ENCODE measurements around the gene EEF2KMT.
"Not testable (repeated sequence)": the region's sequence is repeated elsewhere in the genome, so short reads cannot be mapped to it uniquely, and the experiment has no call there.

Gene EEF2KMT

DNA sequence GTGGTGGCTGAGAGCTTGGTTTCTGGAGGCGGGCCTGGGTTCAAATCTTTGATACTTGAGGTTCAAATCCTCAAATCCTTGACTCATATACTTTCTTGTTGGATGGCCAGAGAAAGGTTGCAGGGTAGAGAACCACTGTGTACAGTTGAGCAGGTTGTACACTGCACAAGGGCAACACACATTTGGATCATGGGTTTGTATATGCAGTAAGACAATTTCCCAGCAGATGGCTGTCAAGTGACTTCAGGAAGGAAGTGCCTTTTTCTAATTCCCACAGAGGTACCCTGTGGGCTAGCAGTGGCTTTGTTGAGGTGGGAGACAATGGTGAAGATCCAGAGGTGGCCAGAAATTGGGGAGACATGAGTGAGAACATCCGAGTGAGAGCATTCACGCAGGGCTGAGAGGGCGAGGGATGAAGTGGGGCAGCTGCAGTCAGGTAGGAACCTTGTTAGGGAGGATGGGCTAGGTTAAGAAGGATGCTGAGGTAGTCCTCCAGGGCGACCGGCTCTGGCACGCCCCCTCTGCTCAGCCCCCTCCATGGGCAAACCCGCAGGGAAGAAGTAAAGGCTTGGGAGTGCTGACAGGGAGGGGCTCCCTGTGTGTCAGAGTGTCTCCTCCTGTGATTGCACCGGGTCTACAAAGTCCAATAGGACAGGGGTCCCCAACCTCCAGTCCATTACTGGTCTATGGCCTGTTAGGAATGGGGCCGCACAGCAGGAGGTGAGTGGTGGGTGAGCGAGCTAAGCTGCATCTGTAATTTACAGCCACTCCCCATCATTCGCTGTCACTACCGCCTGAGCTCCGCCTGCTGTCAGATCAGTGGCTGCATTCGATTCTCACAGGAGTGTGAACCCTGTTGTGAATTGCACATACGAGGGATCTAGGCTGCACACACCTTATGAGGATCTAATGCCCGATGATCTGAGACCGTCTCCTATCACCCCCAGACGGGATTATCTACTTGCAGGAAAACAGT is 34.5 kb downstream of the EEF2KMT start:
- Histone ChIP-seq H3K4me3 (ENCODE audit: low read length) (no peak overlapping the region), H3K27me3 (ENCODE audit: control insufficient read depth, insufficient read depth, low read length) (peaks cover 2% of the 10 kb centered on the region), H3K27ac (ENCODE audit: low read depth, low read length) (no peak overlapping the region), H3K4me1 (ENCODE audit: control insufficient read depth, insufficient read depth, low read length) (no peaks in the 10 kb centered on the region), H3K9ac (ENCODE audit: low read length) (no peak overlapping the region), H3K36me3 (ENCODE audit: control insufficient read depth, insufficient read depth, low read length) (no peaks in the 10 kb centered on the region)

DNA sequence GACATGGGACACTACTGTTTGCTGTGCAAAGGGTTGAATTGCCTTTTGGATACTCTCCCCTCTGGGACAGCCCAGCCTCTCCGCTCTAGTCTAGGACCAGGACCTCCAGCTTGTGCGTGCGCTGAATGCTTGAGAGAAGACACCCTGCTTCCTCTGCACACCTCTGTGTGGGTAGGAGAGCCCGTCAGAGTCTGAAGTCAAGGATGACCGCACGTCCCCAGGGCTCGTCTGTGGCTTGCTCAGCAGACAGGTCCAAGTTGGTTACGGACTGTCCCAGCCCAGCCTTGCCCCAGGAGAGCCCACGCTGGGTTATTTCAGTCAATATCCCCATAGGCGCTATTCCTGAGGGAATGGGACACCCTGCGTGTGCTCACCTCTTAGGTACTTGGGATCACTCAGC is 35.5 kb downstream of the EEF2KMT start:
- Histone ChIP-seq H3K27ac (ENCODE audit: low read depth, low read length) (no peak overlapping the region), H3K27me3 (ENCODE audit: control insufficient read depth, insufficient read depth, low read length) (peaks cover 2% of the 10 kb centered on the region), H3K4me3 (ENCODE audit: low read length) (no peak overlapping the region), H3K9ac (ENCODE audit: low read length) (no peak overlapping the region), H3K4me1 (ENCODE audit: control insufficient read depth, insufficient read depth, low read length) (no peaks in the 10 kb centered on the region), H3K36me3 (ENCODE audit: control insufficient read depth, insufficient read depth, low read length) (no peaks in the 10 kb centered on the region)

DNA sequence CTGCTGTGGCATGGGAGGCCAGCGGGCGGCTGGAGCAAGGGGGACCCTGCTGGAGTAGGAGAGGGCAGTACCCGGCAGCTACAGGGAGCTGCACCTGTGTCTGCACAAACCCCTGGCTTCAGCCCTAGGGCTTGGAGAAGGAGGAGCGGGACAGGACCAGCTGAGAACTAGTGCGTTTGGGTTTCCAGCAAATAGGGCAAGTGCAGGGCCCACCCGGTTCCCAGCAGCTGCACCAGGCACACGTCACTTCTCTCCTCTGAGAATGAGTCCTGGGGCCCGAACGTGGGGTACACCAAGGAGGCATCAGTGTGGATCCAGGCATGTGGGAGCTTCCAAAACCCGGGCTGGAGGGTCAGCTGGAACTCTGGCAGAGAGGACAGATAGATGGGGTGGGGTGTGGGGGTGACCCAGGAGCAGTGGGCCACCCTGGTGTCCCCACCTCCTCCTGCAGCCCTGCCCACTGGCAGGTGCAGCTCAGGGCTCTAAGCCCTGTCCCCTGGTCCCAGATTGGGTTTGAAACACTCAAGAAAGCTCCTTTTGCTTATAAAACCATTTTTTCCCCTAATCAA is 37.4 kb downstream of the EEF2KMT start:
- Histone ChIP-seq H3K36me3 (ENCODE audit: control insufficient read depth, insufficient read depth, low read length) (no peaks in the 10 kb centered on the region), H3K4me1 (ENCODE audit: control insufficient read depth, insufficient read depth, low read length) (no peaks in the 10 kb centered on the region)

DNA sequence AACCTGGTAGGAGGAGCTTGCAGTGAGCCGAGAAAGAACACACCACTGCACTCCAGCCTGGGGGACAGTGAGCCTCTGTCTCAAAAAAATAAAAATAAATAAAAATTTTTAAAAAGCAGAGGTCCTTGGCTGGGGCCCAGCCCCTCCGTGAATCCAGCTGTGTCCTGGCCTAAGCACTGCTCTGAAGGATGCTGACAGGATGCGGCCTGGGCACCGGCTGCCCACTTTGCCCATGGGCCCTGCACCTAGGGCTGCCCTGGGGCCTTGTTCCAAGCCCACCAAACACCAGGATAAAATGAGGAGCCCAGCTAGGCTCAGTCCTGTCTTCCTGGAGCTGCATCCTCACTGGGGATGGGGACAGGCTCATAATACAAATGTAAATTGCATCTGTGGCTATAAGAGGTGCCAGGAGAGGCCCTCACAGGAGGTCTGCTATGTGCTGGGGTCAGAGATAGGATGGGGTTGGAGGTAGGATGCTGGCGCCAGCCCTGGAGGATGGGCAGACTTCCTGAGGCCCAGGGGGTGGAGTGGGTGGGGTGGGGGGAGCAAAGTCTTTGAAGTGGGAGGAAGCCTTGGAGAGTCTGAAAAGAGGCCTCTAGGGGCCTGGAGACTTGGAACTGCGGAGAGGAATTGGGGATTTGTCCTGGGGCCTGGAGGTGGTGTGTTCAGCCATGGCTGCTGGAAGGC is 38.1 kb downstream of the EEF2KMT start:
- Histone ChIP-seq H3K27ac (ENCODE audit: low read depth, low read length) (no peak overlapping the region), H3K4me1 (ENCODE audit: control insufficient read depth, insufficient read depth, low read length) (no peaks in the 10 kb centered on the region), H3K27me3 (ENCODE audit: control insufficient read depth, insufficient read depth, low read length) (no peaks in the 10 kb centered on the region), H3K36me3 (ENCODE audit: control insufficient read depth, insufficient read depth, low read length) (no peaks in the 10 kb centered on the region), H3K9ac (ENCODE audit: low read length) (no peak overlapping the region), H3K4me3 (ENCODE audit: low read length) (no peak overlapping the region)

More for the DNA sequence above, 37.4 kb downstream of the EEF2KMT start:
- H3K9ac ChIP-seq (ENCODE audit: low read length), result no peak overlapping the region
- no peak overlapping the region for H3K4me3 ChIP-seq (ENCODE audit: low read length)
- H3K27ac ChIP-seq (ENCODE audit: low read depth, low read length), result no peak overlapping the region
- peaks cover 2% of the 10 kb centered on the region for H3K27me3 ChIP-seq (ENCODE audit: control insufficient read depth, insufficient read depth, low read length)

DNA sequence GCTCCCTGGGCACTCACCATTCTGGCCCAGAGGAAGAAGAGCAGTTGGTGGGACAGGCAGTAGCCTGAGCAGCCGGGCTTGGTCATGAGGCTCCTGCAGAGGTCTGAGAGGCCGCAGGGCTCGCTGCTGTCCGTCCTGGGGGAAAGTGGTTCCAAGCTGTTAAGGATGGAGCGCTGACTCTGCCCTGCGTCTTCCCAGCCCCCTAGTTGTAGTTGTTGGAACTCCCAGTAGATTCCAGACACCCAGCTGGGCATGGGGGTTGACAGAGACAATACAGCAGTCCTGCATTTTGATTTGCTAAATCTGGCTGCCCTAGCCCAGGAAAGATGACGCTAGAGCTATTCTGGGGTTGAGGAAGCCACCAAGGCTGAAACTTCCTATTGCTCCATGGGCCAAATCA is 39.1 kb downstream of the EEF2KMT start:
- H3K27ac ChIP-seq (ENCODE audit: low read depth, low read length), result no peak overlapping the region
- no peaks in the 10 kb centered on the region for H3K27me3 ChIP-seq (ENCODE audit: control insufficient read depth, insufficient read depth, low read length)
- no peaks in the 10 kb centered on the region for H3K36me3 ChIP-seq (ENCODE audit: control insufficient read depth, insufficient read depth, low read length)
- H3K4me3 ChIP-seq (ENCODE audit: low read length), result no peak overlapping the region
- no peak overlapping the region for H3K9ac ChIP-seq (ENCODE audit: low read length)
- H3K4me1 ChIP-seq (ENCODE audit: control insufficient read depth, insufficient read depth, low read length), result no peaks in the 10 kb centered on the region

GRCh38 chr16:5056352-5056751 is 41.2 kb downstream of the EEF2KMT start:
- Histone ChIP-seq H3K9ac (ENCODE audit: low read length) (no peak overlapping the region), H3K4me3 (ENCODE audit: low read length) (no peak overlapping the region), H3K36me3 (ENCODE audit: control insufficient read depth, insufficient read depth, low read length) (no peaks in the 10 kb centered on the region), H3K27ac (ENCODE audit: low read depth, low read length) (no peak overlapping the region), H3K27me3 (ENCODE audit: control insufficient read depth, insufficient read depth, low read length) (no peaks in the 10 kb centered on the region), H3K4me1 (ENCODE audit: control insufficient read depth, insufficient read depth, low read length) (no peaks in the 10 kb centered on the region)

DNA sequence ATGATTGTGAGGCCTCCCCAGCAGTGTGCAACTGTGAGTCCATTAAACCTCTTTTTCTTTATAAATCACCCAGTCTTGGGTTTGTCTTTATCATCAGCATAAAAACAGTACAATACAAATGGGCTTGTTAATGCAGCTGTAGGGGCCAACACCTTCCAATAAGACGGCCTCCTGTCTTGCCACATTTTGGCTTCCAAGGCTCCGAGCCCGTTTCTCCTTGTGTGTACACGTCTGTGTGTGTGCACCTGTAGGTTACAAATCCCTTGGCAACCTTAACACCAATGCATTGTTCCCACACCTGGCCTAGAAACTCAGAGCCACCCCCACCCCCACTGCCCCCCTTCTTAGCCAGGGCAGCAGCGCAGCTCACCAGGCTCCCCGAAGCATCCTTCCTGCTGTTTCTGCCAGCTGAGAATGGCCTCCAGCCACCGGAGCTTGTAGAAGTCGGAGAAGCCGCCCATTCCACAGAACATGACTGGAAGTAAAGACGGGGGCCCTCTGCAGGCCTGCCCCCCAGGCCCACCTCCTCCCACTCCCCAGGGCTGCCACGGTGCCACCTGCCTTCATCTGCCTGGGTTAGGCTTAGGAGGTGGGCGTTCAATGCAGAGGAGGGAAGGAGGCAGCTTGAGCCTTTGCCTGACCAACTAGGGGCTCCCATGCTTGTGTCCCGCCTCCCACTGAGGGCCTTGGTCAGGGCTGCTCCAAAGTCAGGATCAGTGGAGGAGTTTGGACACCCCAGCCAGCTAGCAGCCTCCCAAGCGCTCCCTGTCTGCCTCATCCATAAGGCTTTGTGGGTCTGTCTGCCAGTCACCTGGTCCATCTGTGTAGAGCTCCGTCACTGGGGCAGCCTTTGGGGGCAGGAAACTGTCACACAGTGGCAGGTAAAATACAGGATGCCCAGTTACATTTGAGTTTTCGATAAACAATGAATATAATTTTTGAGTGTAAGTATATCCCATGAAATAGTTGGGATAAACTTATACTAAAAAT is 42.4 kb downstream of the EEF2KMT start:
- H3K27ac ChIP-seq (ENCODE audit: low read depth, low read length), result no peak overlapping the region
- H3K9ac ChIP-seq (ENCODE audit: low read length), result no peak overlapping the region
- no peaks in the 10 kb centered on the region for H3K4me1 ChIP-seq (ENCODE audit: control insufficient read depth, insufficient read depth, low read length)
- no peak overlapping the region for H3K4me3 ChIP-seq (ENCODE audit: low read length)
- H3K36me3 ChIP-seq (ENCODE audit: control insufficient read depth, insufficient read depth, low read length), result no peaks in the 10 kb centered on the region
- no peaks in the 10 kb centered on the region for H3K27me3 ChIP-seq (ENCODE audit: control insufficient read depth, insufficient read depth, low read length)

- no peak overlapping the region for H3K9ac ChIP-seq (ENCODE audit: low read length)
- H3K27me3 ChIP-seq (ENCODE audit: control insufficient read depth, insufficient read depth, low read length), result no peaks in the 10 kb centered on the region
- H3K4me3 ChIP-seq (ENCODE audit: low read length), result no peak overlapping the region
- H3K4me1 ChIP-seq (ENCODE audit: control insufficient read depth, insufficient read depth, low read length), result no peaks in the 10 kb centered on the region
- no peaks in the 10 kb centered on the region for H3K36me3 ChIP-seq (ENCODE audit: control insufficient read depth, insufficient read depth, low read length)
- H3K27ac ChIP-seq (ENCODE audit: low read depth, low read length), result no peak overlapping the region
Observed at GRCh38 chr16:5046914-5047313, 50.7 kb downstream of the EEF2KMT start.

DNA sequence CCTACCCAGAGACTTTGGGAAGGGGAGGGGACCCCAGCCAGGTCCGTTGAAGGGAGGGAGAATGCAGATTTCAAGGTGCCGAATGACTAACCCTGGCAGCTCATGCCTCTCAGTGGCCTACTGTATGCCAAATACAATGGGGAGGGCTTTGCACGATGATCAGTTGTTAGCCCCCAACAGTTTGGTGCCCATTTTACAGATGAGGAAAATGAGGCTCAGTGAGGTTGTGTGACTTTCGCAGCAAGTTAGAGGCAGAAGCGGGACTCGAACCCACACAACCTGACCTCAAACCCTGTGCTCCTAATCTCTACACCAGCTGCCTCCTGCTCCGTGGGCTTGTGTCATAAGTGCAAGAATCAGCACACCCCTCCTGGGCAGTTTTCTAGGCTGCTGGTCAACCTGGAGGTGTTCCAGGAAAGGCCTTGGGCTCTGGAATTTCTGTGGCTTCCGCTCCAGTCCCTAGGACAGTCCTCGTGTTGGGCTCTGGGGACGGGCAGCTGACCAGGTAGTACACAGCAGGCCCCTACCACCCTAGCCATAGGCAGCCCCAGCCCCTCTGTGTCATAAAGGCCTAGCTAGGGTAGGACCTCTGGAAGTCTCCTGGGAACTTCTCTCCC is 52.0 kb downstream of the EEF2KMT start:
- Histone ChIP-seq H3K27ac (ENCODE audit: low read depth, low read length) (no peak overlapping the region), H3K9ac (ENCODE audit: low read length) (no peak overlapping the region), H3K4me3 (ENCODE audit: low read length) (no peak overlapping the region), H3K4me1 (ENCODE audit: control insufficient read depth, insufficient read depth, low read length) (no peaks in the 10 kb centered on the region), H3K27me3 (ENCODE audit: control insufficient read depth, insufficient read depth, low read length) (no peaks in the 10 kb centered on the region), H3K36me3 (ENCODE audit: control insufficient read depth, insufficient read depth, low read length) (no peaks in the 10 kb centered on the region)

GRCh38 chr16:5044581-5044980 is 53.0 kb downstream of the EEF2KMT start:
- H3K4me1 ChIP-seq (ENCODE audit: control insufficient read depth, insufficient read depth, low read length); H3K4me3 ChIP-seq (ENCODE audit: low read length); H3K36me3 ChIP-seq (ENCODE audit: control insufficient read depth, insufficient read depth, low read length); H3K9ac ChIP-seq (ENCODE audit: low read length); H3K27ac ChIP-seq (ENCODE audit: low read depth, low read length); H3K27me3 ChIP-seq (ENCODE audit: control insufficient read depth, insufficient read depth, low read length): not testable (repeated sequence)

GRCh38 chr16:5044011-5044540 is 53.5 kb downstream of the EEF2KMT start:
- no peak overlapping the region for H3K27ac ChIP-seq (ENCODE audit: low read depth, low read length)
- H3K4me1 ChIP-seq (ENCODE audit: control insufficient read depth, insufficient read depth, low read length), result no peaks in the 10 kb centered on the region
- no peaks in the 10 kb centered on the region for H3K36me3 ChIP-seq (ENCODE audit: control insufficient read depth, insufficient read depth, low read length)
- no peaks in the 10 kb centered on the region for H3K27me3 ChIP-seq (ENCODE audit: control insufficient read depth, insufficient read depth, low read length)
- no peak overlapping the region for H3K4me3 ChIP-seq (ENCODE audit: low read length)
- H3K9ac ChIP-seq (ENCODE audit: low read length), result no peak overlapping the region

All from rectal smooth muscle tissue (tissue), 1 donor.